Natural killer cell (primary cell): ENCODE data around the gene CSMD2. TPM values are rescaled to one million over a fixed set of nuclear protein-coding genes. Genes with fewer than 3 reads are reported as not detected.

Source experiments
- ATAC-seq, 3 donors: fragments of 150-1000 bp in 2 of 3; fragments of 200-7000 bp in 1 of 3; cut with Tn5 transposase; 1 replicate in 1 of 3; 2 replicates in 2 of 3; pipeline ENCODE4 v1.10.0; 2021; ENCODE audit warnings: mild to moderate bottlenecking in 2 of 3, moderate library complexity in 2 of 3
- DNase-seq, 2 donors: peaks; one replicate each; pipeline versions ENCODE4 v3.0.0 to v3.0.0-alpha.2; 2013 to 2021; ENCODE audit warnings: mixed read lengths in 1 of 2
- H3K27ac ChIP-seq: one replicate; pipeline ENCODE4 v1.5.1; 2013; ENCODE audit warnings: mild to moderate bottlenecking, low read length
- H3K27me3 ChIP-seq: one replicate; pipeline ENCODE4 v1.6.1; 2013; ENCODE audit warnings: low read length; ENCODE audit not compliant: control insufficient read depth, insufficient read depth
- H3K36me3 ChIP-seq: one replicate; pipeline ENCODE4 v1.6.1; 2013; ENCODE audit warnings: low read length; ENCODE audit not compliant: control insufficient read depth, insufficient read depth
- H3K4me1 ChIP-seq: one replicate; pipeline ENCODE4 v1.6.1; 2013; ENCODE audit warnings: low read length; ENCODE audit not compliant: control insufficient read depth, insufficient read depth
- H3K4me3 ChIP-seq: one replicate; pipeline ENCODE4 v1.5.1; 2013; ENCODE audit warnings: low read length
- H3K9me3 ChIP-seq: one replicate; pipeline ENCODE4 v1.6.1; 2013; ENCODE audit warnings: low read length; ENCODE audit not compliant: control insufficient read depth, insufficient read depth
- H3K27ac Mint-ChIP-seq, 2 donors: one replicate each; pipeline ENCODE4 v1.8.0; 2022; ENCODE audit warnings: mild to moderate bottlenecking in 2 of 2, mixed read lengths in 2 of 2, moderate library complexity in 1 of 2
- H3K27me3 Mint-ChIP-seq, 2 donors: one replicate each; pipeline ENCODE4 v1.8.0; 2022; ENCODE audit warnings: low read depth in 2 of 2, mixed read lengths in 2 of 2
- H3K36me3 Mint-ChIP-seq: one replicate; pipeline ENCODE4 v1.8.0; 2022; ENCODE audit warnings: mixed read lengths
- H3K4me1 Mint-ChIP-seq, 2 donors: one replicate each; pipeline ENCODE4 v1.8.0; 2022; ENCODE audit warnings: mixed read lengths in 2 of 2
- H3K4me3 Mint-ChIP-seq: one replicate; pipeline ENCODE4 v1.8.0; 2022; ENCODE audit warnings: mild to moderate bottlenecking, moderate library complexity, mixed read lengths
- H3K9me3 Mint-ChIP-seq, 2 donors: one replicate each; pipeline ENCODE4 v1.8.0; 2022; ENCODE audit warnings: mixed read lengths in 2 of 2
- CTCF ChIP-seq: fragments of 200-600 bp; IDR thresholded peaks from one replicate; pipeline ENCODE4 v1.8.0; 2022; ENCODE audit warnings: antibody characterized with exemption
- WGBS: methylation state at CpG from one replicate; pipeline ENCODE4 v1.1.7; 2013; ENCODE audit warnings: missing lambda C conversion rate; ENCODE audit not compliant: insufficient coverage; 5-methylcytosine and 5-hydroxymethylcytosine counted together
- intact Hi-C: fragments of 100-400 bp; cut with micrococcal nuclease; formaldehyde crosslinking; loops from one replicate; pipeline ENCODE4 v1.14.2; 2022
- total RNA-seq, 4 donors: library from RNA; stranded (reverse); fragments of 120-200 nt in 1 of 4; gene quantifications; one replicate each; pipeline versions ENCODE4 v1.2.3 to v1.2.4, GENCODE V29; 2013 to 2022

Gene CSMD2
- total RNA-seq, 3 donors from 2014 or later (not counting 1 experiment from before 2014, with no cell fraction given): not detected

- no peaks in the 10 kb centered on the region for H3K9me3 Mint-ChIP-seq
- no peaks in the 10 kb centered on the region for H3K27me3 ChIP-seq
- no peaks in the 10 kb centered on the region for H3K36me3 ChIP-seq
- H3K27me3 Mint-ChIP-seq: peaks cover 3 to 9% of the 10 kb centered on the region in 2 donors
- DNase-seq (no peak), ATAC-seq (no peak)
- intact Hi-C loops: no loop called here
- no peak for TF ChIP-seq CTCF
- WGBS: 95% methylated on average over 1 of the region's 2 CpGs
- H3K9me3 ChIP-seq: peaks cover 4% of the 10 kb centered on the region
- H3K4me3 Mint-ChIP-seq: no peak overlapping the region
- peaks cover 0 to 7% of the 10 kb centered on the region in 2 donors for H3K4me1 Mint-ChIP-seq
- no peak overlapping the region for H3K27ac ChIP-seq
- H3K27ac Mint-ChIP-seq: no peak overlapping the region
- H3K4me3 ChIP-seq: no peak overlapping the region
- no peaks in the 10 kb centered on the region for H3K36me3 Mint-ChIP-seq
- H3K4me1 ChIP-seq: no peaks in the 10 kb centered on the region
These were observed 99.5 kb downstream of the CSMD2 start for GRCh38 chr1:34065498-34065897.

- Mint-ChIP-seq H3K36me3 (no peaks in the 10 kb centered on the region), H3K9me3 (no peaks in the 10 kb centered on the region), H3K27ac (no peak overlapping the region), H3K27me3 (peaks cover 7 to 10% of the 10 kb centered on the region in 2 donors), H3K4me3 (no peak overlapping the region), H3K4me1 (no peaks in the 10 kb centered on the region)
- intact Hi-C loops: no loop called here
- no peak for ATAC-seq
- Histone ChIP-seq H3K36me3 (no peaks in the 10 kb centered on the region), H3K4me1 (no peaks in the 10 kb centered on the region), H3K4me3 (no peak overlapping the region), H3K27me3 (no peaks in the 10 kb centered on the region), H3K27ac (no peak overlapping the region), H3K9me3 (peaks cover 4% of the 10 kb centered on the region)
- WGBS: 80% methylated on average over 9 of the region's 10 CpGs
- no peak for DNase-seq
- no peak for TF ChIP-seq CTCF
These were observed 104.1 kb downstream of the CSMD2 start for GRCh38 chr1:34060901-34061415.

- H3K4me1 Mint-ChIP-seq: no peaks in the 10 kb centered on the region
- no peaks in the 10 kb centered on the region for H3K9me3 Mint-ChIP-seq
- Histone ChIP-seq H3K27me3 (no peaks in the 10 kb centered on the region), H3K9me3 (peaks cover 4% of the 10 kb centered on the region), H3K4me1 (no peaks in the 10 kb centered on the region), H3K36me3 (no peaks in the 10 kb centered on the region), H3K27ac (no peak overlapping the region), H3K4me3 (no peak overlapping the region)
- TF ChIP-seq CTCF: no peak
- no peak overlapping the region for H3K4me3 Mint-ChIP-seq
- ATAC-seq (no peak), DNase-seq (no peak)
- intact Hi-C loops: no loop called here
- 93% methylated on average over 5 of the region's 5 CpGs for WGBS
- peaks cover 7 to 10% of the 10 kb centered on the region in 2 donors for H3K27me3 Mint-ChIP-seq
- H3K27ac Mint-ChIP-seq: no peak overlapping the region
- H3K36me3 Mint-ChIP-seq: no peaks in the 10 kb centered on the region
These were observed 104.8 kb downstream of the CSMD2 start for GRCh38 chr1:34060187-34060730.
